Neural cell (in vitro differentiated cells): ENCODE data around the gene GJB3. TPM values are rescaled to one million over a fixed set of nuclear protein-coding genes. Genes with fewer than 3 reads are reported as not detected.

Experiments used
- H2AFZ ChIP-seq: fragments of 200-600, 300-800 bp; sonication (generic), shearing (Covaris generic); 2 replicates; pipeline ENCODE4 v1.6.0; 2014; ENCODE audit warnings: low read depth, mild to moderate bottlenecking, antibody characterized with exemption, low read length, moderate library complexity
- H3F3A ChIP-seq: fragments of 200-600 bp; shearing (Covaris generic); 2 replicates; pipeline ENCODE4 v1.6.1; 2016; ENCODE audit warnings: mild to moderate bottlenecking, moderate library complexity, mixed read lengths, antibody characterized with exemption, low read length; ENCODE audit not compliant: insufficient read depth, poor library complexity, severe bottlenecking
- H3K27ac ChIP-seq: fragments of 200-600, 300-800 bp; sonication (generic), shearing (Covaris generic); 2 replicates; pipeline ENCODE4 v1.5.1; 2014; ENCODE audit warnings: mild to moderate bottlenecking, low read length, moderate library complexity
- H3K27me3 ChIP-seq: fragments of 300-800, 200-600 bp; sonication (generic), shearing (Covaris generic); 2 replicates; pipeline ENCODE4 v1.6.0; 2014; ENCODE audit warnings: mild to moderate bottlenecking, low read depth, low read length, moderate library complexity; ENCODE audit not compliant: insufficient read depth
- H3K36me3 ChIP-seq: fragments of 300-800, 200-600 bp; sonication (generic), shearing (Covaris generic); 2 replicates; pipeline ENCODE4 v1.5.1; 2014; ENCODE audit warnings: mild to moderate bottlenecking, antibody characterized with exemption, low read length, moderate library complexity; ENCODE audit not compliant: insufficient read depth
- H3K4me2 ChIP-seq: fragments of 300-800, 200-600 bp; sonication (generic), shearing (Covaris generic); 2 replicates; pipeline ENCODE4 v1.6.0; 2014; ENCODE audit warnings: mild to moderate bottlenecking, low read length
- H3K4me3 ChIP-seq: fragments of 300-800, 200-600 bp; sonication (generic), shearing (Covaris generic); 2 replicates; pipeline ENCODE4 v1.5.1; 2014; ENCODE audit warnings: mild to moderate bottlenecking, low read length, moderate library complexity
- H3K79me2 ChIP-seq: fragments of 200-600 bp; shearing (Covaris generic); replicated peaks from 2 replicates; pipeline ENCODE4 v1.6.0; 2014; ENCODE audit warnings: mild to moderate bottlenecking, low read length, moderate library complexity; ENCODE audit not compliant: insufficient read depth
- H3K9ac ChIP-seq: fragments of 300-800, 200-600 bp; sonication (generic), shearing (Covaris generic); 2 replicates; pipeline ENCODE4 v1.6.1; 2016; ENCODE audit warnings: mild to moderate bottlenecking, low read length, mixed read lengths
- H3K9me2 ChIP-seq: fragments of 200-600 bp; shearing (Covaris generic); 2 replicates; pipeline ENCODE4 v1.6.1; 2016; ENCODE audit warnings: mild to moderate bottlenecking, low read length, mixed read lengths; ENCODE audit not compliant: insufficient read depth
- H3K9me3 ChIP-seq: fragments of 200-600, 300-800 bp; sonication (generic), shearing (Covaris generic); 2 replicates; pipeline ENCODE4 v1.6.1; 2016; ENCODE audit warnings: mild to moderate bottlenecking, mixed run types, low read length, moderate library complexity, mixed read lengths
- H4K20me1 ChIP-seq: fragments of 200-600 bp; shearing (Covaris generic); 2 replicates; pipeline ENCODE4 v1.6.1; 2016; ENCODE audit warnings: mild to moderate bottlenecking, mixed run types; ENCODE audit not compliant: insufficient read depth
- CTCF ChIP-seq: fragments of 450-650 bp; IDR thresholded peaks from 2 replicates; pipeline ENCODE4 v1.5.1; 2014; ENCODE audit warnings: antibody characterized with exemption, mild to moderate bottlenecking, moderate library complexity; ENCODE audit not compliant: poor library complexity, severe bottlenecking
- EP300 ChIP-seq: fragments of 450-650 bp; conservative IDR thresholded peaks from 2 replicates; pipeline ENCODE4 v1.6.1; 2014; ENCODE audit warnings: antibody characterized with exemption, mild to moderate bottlenecking, moderate library complexity; ENCODE audit not compliant: poor library complexity, severe bottlenecking
- EZH2 ChIP-seq: fragments of 200-600, 300-800 bp; shearing (Covaris generic), sonication (generic); IDR thresholded peaks from 2 replicates; pipeline ENCODE4 v1.6.1; 2014; ENCODE audit warnings: antibody characterized with exemption, low read length, borderline replicate concordance, mild to moderate bottlenecking; ENCODE audit not compliant: insufficient read depth, poor library complexity, severe bottlenecking
- RAD21 ChIP-seq: fragments of 450-650 bp; conservative IDR thresholded peaks from 2 replicates; pipeline ENCODE4 v1.6.1; 2014; ENCODE audit warnings: antibody characterized with exemption, mild to moderate bottlenecking, moderate library complexity
- REST ChIP-seq: IDR thresholded peaks from 2 replicates; pipeline ENCODE4 v1.6.1; 2012; ENCODE audit warnings: borderline replicate concordance
- SMC3 ChIP-seq: fragments of 450-650 bp; conservative IDR thresholded peaks from 2 replicates; pipeline ENCODE4 v1.6.1; 2014; ENCODE audit warnings: antibody characterized with exemption, mild to moderate bottlenecking, moderate library complexity; ENCODE audit not compliant: poor library complexity
- TAF1 ChIP-seq: IDR thresholded peaks from 2 replicates; pipeline ENCODE4 v1.6.1; 2012; ENCODE audit warnings: low read depth
- polyA plus RNA-seq: library from polyadenylated mRNA; depleted of rRNA; stranded (reverse); fragments of >200 nt; gene quantifications from 2 replicates; pipeline ENCODE4 v1.2.3, GENCODE V29; 2014

The GJB3 gene
- polyA plus RNA-seq, 1 donor from 2014 or later, result not detected

GRCh38 chr1:34800214-34800613 lies 19.2 kb downstream of the GJB3 start:
- H3K9me3 ChIP-seq, result no peaks in the 10 kb centered on the region
- no peak overlapping the region for H3K27ac ChIP-seq
- H3K4me3 ChIP-seq, result no peak overlapping the region
- H3K79me2 ChIP-seq, result no peaks in the 10 kb centered on the region
- no peak overlapping the region for H3K9ac ChIP-seq
- no peak overlapping the region for H2AFZ ChIP-seq
- no peak overlapping the region for H3K4me2 ChIP-seq
- H3K9me2 ChIP-seq, result no peaks in the 10 kb centered on the region
- H3K36me3 ChIP-seq, result no peaks in the 10 kb centered on the region
- no peaks in the 10 kb centered on the region for H3F3A ChIP-seq
- H3K27me3 ChIP-seq, result no peaks in the 10 kb centered on the region
- TF ChIP-seq EZH2, result no peak
- no peak for TF ChIP-seq EP300
- no peak for TF ChIP-seq RAD21
- TF ChIP-seq SMC3, result no peak
- no peak for TF ChIP-seq CTCF
- TF ChIP-seq REST, result no peak
- no peaks in the 10 kb centered on the region for H4K20me1 ChIP-seq

- Histone ChIP-seq H2AFZ (no peak overlapping the region), H3K27me3 (no peaks in the 10 kb centered on the region), H3K79me2 (no peaks in the 10 kb centered on the region), H3K9me2 (no peaks in the 10 kb centered on the region), H3K4me2 (no peak overlapping the region), H3K27ac (no peak overlapping the region), H4K20me1 (no peaks in the 10 kb centered on the region), H3K9ac (no peak overlapping the region), H3F3A (no peaks in the 10 kb centered on the region), H3K36me3 (no peaks in the 10 kb centered on the region), H3K4me3 (no peak overlapping the region), H3K9me3 (no peaks in the 10 kb centered on the region)
- no peak for TF ChIP-seq REST
- TF ChIP-seq SMC3, result no peak
- TF ChIP-seq CTCF, result no peak
- no peak for TF ChIP-seq EP300
- no peak for TF ChIP-seq TAF1
- TF ChIP-seq RAD21, result no peak
Measured at GRCh38 chr1:34803770-34804169, 22.8 kb downstream of the GJB3 start.
